Bladder microvascular endothelial cell (primary cell): ENCODE results near the gene INAFM1. TPM values are rescaled to one million over a fixed set of nuclear protein-coding genes. Genes with fewer than 3 reads are reported as not detected.

Source experiments
- total RNA-seq: library from RNA; depleted of rRNA; stranded (reverse); fragments of >200 nt; gene quantifications from 2 replicates; pipeline ENCODE4 v1.2.3, GENCODE V29; 2014

Gene INAFM1
- total RNA-seq, result 1.1 TPM in 2 replicates

DNA sequence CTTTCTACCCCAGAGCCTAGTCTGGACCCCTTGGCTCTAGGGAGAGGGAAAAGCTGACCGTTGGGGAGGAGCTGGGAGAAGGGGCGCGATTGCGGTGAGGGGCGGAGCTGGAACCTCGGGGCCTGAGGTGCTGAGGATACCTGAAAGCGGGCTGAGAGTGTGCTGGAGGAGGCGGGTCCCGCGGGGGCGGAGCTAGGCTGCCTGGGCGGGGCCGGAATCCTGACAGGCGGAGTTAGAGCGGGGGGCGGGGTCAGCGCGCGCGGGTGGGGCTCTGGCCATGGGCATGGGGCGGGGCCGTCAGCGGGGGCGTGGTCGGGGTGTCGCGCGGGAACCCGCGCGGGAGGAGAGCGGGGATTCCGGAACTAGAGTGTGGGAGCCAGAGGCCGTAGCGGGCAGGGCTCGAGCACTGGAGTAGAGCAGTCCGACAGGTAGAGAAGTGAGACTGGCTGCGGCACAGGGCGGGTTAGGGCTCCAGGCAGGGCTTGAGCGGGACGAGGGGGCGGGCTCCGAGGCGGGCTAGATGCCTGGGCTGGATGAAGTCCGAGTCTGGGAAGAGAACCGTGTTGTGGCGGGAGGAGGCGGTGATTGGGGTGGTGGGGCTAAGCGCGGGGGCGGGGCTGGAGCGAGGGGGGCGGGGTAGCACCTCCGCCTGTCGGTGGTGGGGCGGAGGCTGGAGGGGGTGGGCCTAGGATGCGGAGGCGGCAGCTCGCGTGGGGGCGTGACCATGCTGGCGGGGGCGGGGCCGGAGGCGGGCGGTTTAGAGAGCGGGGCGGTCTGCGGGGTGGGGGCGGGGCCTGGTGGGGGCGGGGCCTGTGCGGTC, at the start of gene INAFM1:
Gene INAFM1, plus strand, starts transcription at position 815 of the 820 bp plus-strand sequence. CDS start 35 bp downstream, outside the sequence.

DNA sequence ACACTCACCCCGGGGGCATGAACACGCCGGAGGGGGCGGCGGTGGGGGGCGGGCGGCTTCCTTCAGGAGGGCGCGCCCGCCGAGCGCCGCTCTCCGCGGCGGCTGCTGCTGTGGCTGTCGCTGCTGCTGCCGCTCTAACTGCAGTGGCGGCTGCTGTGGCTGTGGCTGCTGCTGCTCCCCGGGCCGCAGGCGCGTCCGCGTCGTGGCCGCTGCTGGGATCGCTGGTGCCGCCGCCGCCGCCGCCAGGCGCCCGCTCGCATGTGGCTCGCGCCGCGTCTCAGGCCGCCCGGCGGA, 43.8 kb upstream of the INAFM1 start, which contains the start of gene BBC3:
Gene BBC3, minus strand, starts transcription at position 279 of the 294 bp plus-strand sequence. CDS start 2,768 bp downstream, outside the sequence.

DNA sequence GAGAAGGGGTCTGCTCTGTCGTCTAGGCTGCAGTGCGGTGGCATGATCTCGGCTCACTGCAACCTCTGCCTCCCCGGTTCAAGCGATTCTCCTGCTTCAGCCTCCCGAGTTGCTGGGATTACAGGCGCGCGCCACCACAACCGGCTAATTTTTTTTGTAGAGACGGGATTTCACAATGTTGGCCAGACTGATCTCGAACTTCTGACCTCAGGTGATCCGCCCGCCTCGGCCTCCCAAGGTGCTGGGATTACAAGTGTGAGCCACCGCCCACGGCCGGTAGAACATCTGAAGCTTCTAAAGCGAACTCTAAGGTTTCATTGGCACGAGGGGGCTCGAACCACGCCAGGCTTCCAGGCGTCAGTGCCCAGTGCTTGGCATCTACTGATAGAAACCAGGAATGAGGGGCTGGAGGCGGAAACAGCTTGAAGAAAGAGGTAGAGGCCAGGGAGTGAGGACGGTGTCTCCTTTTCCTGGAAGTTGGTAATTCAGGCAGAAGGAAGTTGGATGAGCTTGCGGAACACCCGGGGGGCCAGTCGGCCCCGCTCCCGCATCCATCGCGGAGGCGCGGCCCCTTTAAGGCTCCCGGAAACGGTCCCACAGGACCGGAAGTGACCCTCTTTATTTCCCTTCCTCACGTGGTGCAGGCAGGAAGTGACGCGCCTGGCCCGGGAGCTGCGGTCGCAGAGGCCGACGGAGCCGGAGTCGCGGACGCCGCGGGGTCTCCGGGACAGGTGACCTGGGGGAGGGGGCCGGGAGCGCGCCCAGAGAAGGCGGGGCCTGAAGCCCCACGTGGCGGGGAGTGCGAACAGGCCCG, 18.6 kb upstream of the INAFM1 start, which contains the start of gene CCDC9:
Gene CCDC9, plus strand, starts transcription at position 647 of the 814 bp plus-strand sequence. CDS start 1,876 bp downstream, outside the sequence.

DNA sequence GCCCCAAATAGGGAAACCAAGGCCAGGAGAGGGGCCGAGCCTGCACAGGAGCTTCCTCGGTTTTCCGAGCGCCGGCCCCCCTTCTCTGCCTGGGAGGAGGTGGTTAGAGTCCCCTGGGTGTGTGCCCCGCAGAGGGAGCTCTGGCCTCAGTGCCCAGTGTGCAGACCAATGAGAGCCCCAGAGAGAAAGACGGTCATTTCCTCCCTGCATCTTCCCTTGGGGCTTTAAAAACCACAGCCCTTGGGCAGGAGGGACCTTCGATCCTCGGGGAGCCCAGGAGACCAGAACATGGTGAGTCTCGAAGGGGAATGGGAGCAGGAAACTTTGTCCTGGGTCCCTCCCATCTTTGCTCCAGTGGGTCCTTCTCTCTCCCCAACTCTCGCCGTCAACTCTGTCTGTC, 34.9 kb downstream of the INAFM1 start, which contains the start of gene C5AR1:
Gene C5AR1, plus strand, starts transcription at position 254 of the 400 bp plus-strand sequence. Its CDS starts 35 bp downstream, at position 289.

Other genes with a start within 250 kb of the INAFM1 start
- gene TMEM160, start 226.3 kb upstream of the INAFM1 start, total RNA-seq, result 15.8 and 30.4 TPM in 2 replicates
- 7.4 and 17.5 TPM in 2 replicates for gene ZC3H4, start 161.1 kb upstream of the INAFM1 start, total RNA-seq
- 174 and 175 TPM in 2 replicates for gene SAE1, start 144.1 kb upstream of the INAFM1 start, total RNA-seq
- 19.9 and 22.2 TPM in 2 replicates for gene BBC3, start 43.7 kb upstream of the INAFM1 start, total RNA-seq
- 6.2 and 8.2 TPM in 2 replicates for gene CCDC9, start 18.4 kb upstream of the INAFM1 start, total RNA-seq
- not detected in 2 replicates for gene C5AR1, start 35.0 kb downstream of the INAFM1 start, total RNA-seq
- not detected in 2 replicates for gene C5AR2, start 57.3 kb downstream of the INAFM1 start, total RNA-seq
- 5.3 and 9.7 TPM in 2 replicates for gene DHX34, start 74.4 kb downstream of the INAFM1 start, total RNA-seq
- gene MEIS3, start 144.6 kb downstream of the INAFM1 start, total RNA-seq, result 0.13 and 0.65 TPM in 2 replicates
- not detected in 2 replicates for gene SLC8A2, start 197.0 kb downstream of the INAFM1 start, total RNA-seq
- gene KPTN, start 209.3 kb downstream of the INAFM1 start, total RNA-seq, result 2.6 and 6.4 TPM in 2 replicates
- gene NAPA, start 240.2 kb downstream of the INAFM1 start, total RNA-seq, result 56.2 and 69.7 TPM in 2 replicates